Measurements from ENCODE around the gene PQBP1. TPM values are rescaled to one million over a fixed set of nuclear protein-coding genes. Genes with fewer than 3 reads are reported as not detected.

Gene PQBP1
- total RNA-seq, 4 donors from 2014 or later: 40.4 to 60.3 (median 48.7) TPM

GRCh38 chrX:48894891-48895290 is 2.8 kb upstream of the PQBP1 start:
- TF ChIP-seq POLR2A (IDR thresholded peaks at IDR 0.05) (no peak), CTCF (IDR thresholded peaks at IDR 0.05) (no peak), EP300 (IDR thresholded peaks at IDR 0.05) (no peak)
- no peak for DNase-seq (ENCODE audit: low spot score in 2 of 2)
- 76 to 78% methylated on average over 6 of the region's 6 CpGs for WGBS, 2 donors

GRCh38 chrX:48896611-48897011 is 1.1 kb upstream of the PQBP1 start:
- WGBS, 2 donors: 38 to 65% methylated on average over 1 to 9 of the region's 9 CpGs
- peak overlapping the region; percentile 86 to 98 (median 91) for H3K27ac ChIP-seq
- no peaks in the 10 kb centered on the region for H3K27me3 ChIP-seq
- no peak for DNase-seq (ENCODE audit: low spot score in 2 of 2)
- no peak for TF ChIP-seq CTCF (IDR thresholded peaks at IDR 0.05)
- no peak for TF ChIP-seq POLR2A (IDR thresholded peaks at IDR 0.05)
- TF ChIP-seq EP300 (IDR thresholded peaks at IDR 0.05): no peak
- peak overlapping the region; percentile 33 to 81 (median 67) for H3K4me3 ChIP-seq
- no peaks in the 10 kb centered on the region for H3K9me3 ChIP-seq
- peaks cover 0 to 20% (median 0%) of the 10 kb centered on the region in 3 donors for H3K36me3 ChIP-seq
- H3K4me1 ChIP-seq: peaks cover 0 to 27% (median 7%) of the 10 kb centered on the region in 4 donors

More at GRCh38 chrX:48894891-48895290, 2.8 kb upstream of the PQBP1 start:
- Histone ChIP-seq H3K4me3 (no peak overlapping the region), H3K9me3 (no peaks in the 10 kb centered on the region), H3K27me3 (no peaks in the 10 kb centered on the region), H3K4me1 (peaks cover 0 to 27% (median 7%) of the 10 kb centered on the region in 4 donors), H3K27ac (no peak overlapping the region), H3K36me3 (peaks cover 0 to 13% (median 0%) of the 10 kb centered on the region in 3 donors)

- no peaks in the 10 kb centered on the region for H3K9me3 ChIP-seq
- peak; percentile 60 to 61 for DNase-seq (ENCODE audit: low spot score in 2 of 2)
These were observed 539 bp upstream of the PQBP1 start for GRCh38 chrX:48897157-48897624.

GRCh38 chrX:48899078-48899410 is 1.3 kb downstream of the PQBP1 start:
- Histone ChIP-seq H3K36me3 (peaks cover 0 to 33% (median 0%) of the 10 kb centered on the region in 3 donors), H3K27ac (no peak overlapping the region), H3K4me1 (peaks cover 0 to 21% (median 4%) of the 10 kb centered on the region in 4 donors), H3K27me3 (no peaks in the 10 kb centered on the region), H3K4me3 (no peak overlapping the region), H3K9me3 (no peaks in the 10 kb centered on the region)
- WGBS, 2 donors: 88% methylated on average over 7 to 8 of the region's 8 CpGs
- no peak for DNase-seq (ENCODE audit: low spot score in 2 of 2)
- no peak for TF ChIP-seq EP300 (IDR thresholded peaks at IDR 0.05)
- no peak for TF ChIP-seq POLR2A (IDR thresholded peaks at IDR 0.05)
- no peak for TF ChIP-seq CTCF (IDR thresholded peaks at IDR 0.05)

More at GRCh38 chrX:48897157-48897624, 539 bp upstream of the PQBP1 start:
- WGBS, 2 donors: 2 to 56% methylated on average over 13 to 38 of the region's 38 CpGs
- no peaks in the 10 kb centered on the region for H3K27me3 ChIP-seq
- H3K36me3 ChIP-seq: peaks cover 0 to 26% (median 0%) of the 10 kb centered on the region in 3 donors
- peaks cover 0 to 22% (median 5%) of the 10 kb centered on the region in 4 donors for H3K4me1 ChIP-seq
- H3K4me3 ChIP-seq: peak overlapping the region; percentile 33 to 81 (median 67)
- TF ChIP-seq EP300 (IDR thresholded peaks at IDR 0.05) (no peak), POLR2A (IDR thresholded peaks at IDR 0.05) (no peak), CTCF (IDR thresholded peaks at IDR 0.05) (no peak)
- peak overlapping the region; percentile 86 to 98 (median 91) for H3K27ac ChIP-seq

GRCh38 chrX:48901069-48901468 is 3.3 kb downstream of the PQBP1 start:
- no peak for DNase-seq (ENCODE audit: low spot score in 2 of 2)
- 77 to 82% methylated on average over 4 to 7 of the region's 7 CpGs for whole genome bisulfite sequencing, 2 donors
- Histone ChIP-seq H3K9me3 (no peaks in the 10 kb centered on the region), H3K4me1 (peaks cover 0 to 20% (median 4%) of the 10 kb centered on the region in 4 donors), H3K4me3 (no peak overlapping the region), H3K36me3 (peaks cover 0 to 50% (median 0%) of the 10 kb centered on the region in 3 donors), H3K27me3 (no peaks in the 10 kb centered on the region), H3K27ac (no peak overlapping the region)
- TF ChIP-seq POLR2A (IDR thresholded peaks at IDR 0.05) (no peak), EP300 (IDR thresholded peaks at IDR 0.05) (no peak), CTCF (IDR thresholded peaks at IDR 0.05) (no peak)
